A673 (cell line): ENCODE data around the gene ZSCAN16.
"Not testable (repeated sequence)": the region's sequence is repeated elsewhere in the genome, so short reads cannot be mapped to it uniquely, and the experiment has no call there.

Experiments
- CTCF ChIP-seq: fragments of 300-800, 200-600 bp; sonication (generic); conservative IDR thresholded peaks from 2 replicates; pipeline ENCODE4 v1.5.1; 2017; ENCODE audit warnings: low read depth, mild to moderate bottlenecking, antibody characterized with exemption, low read length, moderate library complexity, mixed read lengths
- EZH2 ChIP-seq: fragments of 200-600 bp; sonication (generic); IDR thresholded peaks from 2 replicates; pipeline ENCODE4 v1.6.1; 2017; ENCODE audit warnings: borderline replicate concordance, low read depth, mild to moderate bottlenecking, mixed read lengths, antibody characterized with exemption, low read length; ENCODE audit not compliant: poor library complexity, severe bottlenecking

- not testable (repeated sequence) for TF ChIP-seq CTCF, EZH2
These were observed 22.2 kb upstream of the ZSCAN16 start for GRCh38 chr6:28102222-28102621.
